ENCODE data around the gene GPAM.

Gene GPAM

GRCh38 chr10:112185959-112186358 lies 2.4 kb upstream of the GPAM start:
- no peaks in the 10 kb centered on the region for H3K36me3 ChIP-seq (ENCODE audit: control insufficient read depth in 1 of 2, insufficient read depth in 2 of 2, low read length in 2 of 2)
- H3K9ac ChIP-seq (ENCODE audit: low read depth in 1 of 2, low read length in 2 of 2): no peak overlapping the region
- H3K9me3 ChIP-seq (ENCODE audit: control insufficient read depth in 1 of 2, low read length in 2 of 2): peaks cover 0 to 1% of the 10 kb centered on the region in 2 donors
- peaks cover 11 to 17% of the 10 kb centered on the region in 2 donors for H3K4me1 ChIP-seq (ENCODE audit: control insufficient read depth in 1 of 2, insufficient read depth in 2 of 2, low read length in 2 of 2)
- H3K27me3 ChIP-seq (ENCODE audit: control insufficient read depth in 1 of 2, insufficient read depth in 2 of 2, low read length in 2 of 2): no peaks in the 10 kb centered on the region
- H3K27ac ChIP-seq (ENCODE audit: low read depth, low read length): no peak overlapping the region
- no peak overlapping the region for H3K4me3 ChIP-seq (ENCODE audit: low read depth in 1 of 2, low read length in 2 of 2)

- H3K4me1 ChIP-seq (ENCODE audit: control insufficient read depth in 1 of 2, insufficient read depth in 2 of 2, low read length in 2 of 2): peaks cover 11 to 17% of the 10 kb centered on the region in 2 donors
- no peak overlapping the region for H3K27ac ChIP-seq (ENCODE audit: low read depth, low read length)
- H3K27me3 ChIP-seq (ENCODE audit: control insufficient read depth in 1 of 2, insufficient read depth in 2 of 2, low read length in 2 of 2): no peaks in the 10 kb centered on the region
- H3K9ac ChIP-seq (ENCODE audit: low read depth in 1 of 2, low read length in 2 of 2): peak overlapping the region; percentile 77 to 80
- H3K9me3 ChIP-seq (ENCODE audit: control insufficient read depth in 1 of 2, low read length in 2 of 2): peaks cover 0 to 1% of the 10 kb centered on the region in 2 donors
- peaks cover 0 to 5% of the 10 kb centered on the region in 2 donors for H3K36me3 ChIP-seq (ENCODE audit: control insufficient read depth in 1 of 2, insufficient read depth in 2 of 2, low read length in 2 of 2)
- peak overlapping the region in 1 of 2 donors; percentile 87 for H3K4me3 ChIP-seq (ENCODE audit: low read depth in 1 of 2, low read length in 2 of 2)
These were observed 814 bp upstream of the GPAM start for GRCh38 chr10:112184379-112184778.

GRCh38 chr10:112184052-112184371 lies 447 bp upstream of the GPAM start:
- peak overlapping the region; percentile 26 for H3K27ac ChIP-seq (ENCODE audit: low read depth, low read length)

DNA sequence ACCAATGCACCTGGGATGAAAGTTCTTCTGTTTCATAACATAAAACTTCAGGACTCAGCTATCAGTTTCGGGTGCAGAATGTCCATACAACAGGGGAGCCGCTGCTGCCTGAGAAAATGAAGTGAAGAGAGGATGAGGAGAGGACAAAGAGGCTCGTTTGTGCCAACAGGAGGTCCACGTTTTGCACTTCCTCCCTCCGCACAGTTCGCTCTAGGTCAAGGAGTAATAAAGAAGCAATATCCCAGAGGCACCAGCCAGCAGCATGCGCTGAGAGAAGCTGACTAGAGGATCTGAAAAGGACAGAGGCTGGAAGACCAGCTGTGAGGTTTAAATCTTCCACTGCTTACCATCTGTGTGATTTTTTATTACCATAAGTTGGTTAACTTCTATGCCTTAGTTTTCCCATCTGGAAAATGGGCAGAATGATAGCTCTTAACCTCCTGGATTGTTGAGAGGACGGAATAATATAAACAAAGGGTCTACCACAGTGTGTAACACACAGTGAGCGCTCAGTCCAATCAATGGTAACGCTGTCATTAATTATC lies 709 bp downstream of the GPAM start:
- Histone ChIP-seq H3K27ac (ENCODE audit: low read depth, low read length) (no peak overlapping the region), H3K27me3 (ENCODE audit: control insufficient read depth in 1 of 2, insufficient read depth in 2 of 2, low read length in 2 of 2) (no peaks in the 10 kb centered on the region), H3K9ac (ENCODE audit: low read depth in 1 of 2, low read length in 2 of 2) (peak overlapping the region; percentile 77 to 80), H3K4me3 (ENCODE audit: low read depth in 1 of 2, low read length in 2 of 2) (peak overlapping the region; percentile 87 to 97), H3K4me1 (ENCODE audit: control insufficient read depth in 1 of 2, insufficient read depth in 2 of 2, low read length in 2 of 2) (peaks cover 11 to 17% of the 10 kb centered on the region in 2 donors), H3K9me3 (ENCODE audit: control insufficient read depth in 1 of 2, low read length in 2 of 2) (peaks cover 0 to 1% of the 10 kb centered on the region in 2 donors), H3K36me3 (ENCODE audit: control insufficient read depth in 1 of 2, insufficient read depth in 2 of 2, low read length in 2 of 2) (peaks cover 0 to 13% of the 10 kb centered on the region in 2 donors)

More at GRCh38 chr10:112184052-112184371, 447 bp upstream of the GPAM start:
- no peaks in the 10 kb centered on the region for H3K27me3 ChIP-seq (ENCODE audit: control insufficient read depth in 1 of 2, insufficient read depth in 2 of 2, low read length in 2 of 2)
- H3K9me3 ChIP-seq (ENCODE audit: control insufficient read depth in 1 of 2, low read length in 2 of 2): peaks cover 0 to 1% of the 10 kb centered on the region in 2 donors
- peak overlapping the region; percentile 77 to 80 for H3K9ac ChIP-seq (ENCODE audit: low read depth in 1 of 2, low read length in 2 of 2)
- peaks cover 0 to 7% of the 10 kb centered on the region in 2 donors for H3K36me3 ChIP-seq (ENCODE audit: control insufficient read depth in 1 of 2, insufficient read depth in 2 of 2, low read length in 2 of 2)
- peak overlapping the region; percentile 87 to 97 for H3K4me3 ChIP-seq (ENCODE audit: low read depth in 1 of 2, low read length in 2 of 2)
- H3K4me1 ChIP-seq (ENCODE audit: control insufficient read depth in 1 of 2, insufficient read depth in 2 of 2, low read length in 2 of 2): peaks cover 11 to 17% of the 10 kb centered on the region in 2 donors

DNA sequence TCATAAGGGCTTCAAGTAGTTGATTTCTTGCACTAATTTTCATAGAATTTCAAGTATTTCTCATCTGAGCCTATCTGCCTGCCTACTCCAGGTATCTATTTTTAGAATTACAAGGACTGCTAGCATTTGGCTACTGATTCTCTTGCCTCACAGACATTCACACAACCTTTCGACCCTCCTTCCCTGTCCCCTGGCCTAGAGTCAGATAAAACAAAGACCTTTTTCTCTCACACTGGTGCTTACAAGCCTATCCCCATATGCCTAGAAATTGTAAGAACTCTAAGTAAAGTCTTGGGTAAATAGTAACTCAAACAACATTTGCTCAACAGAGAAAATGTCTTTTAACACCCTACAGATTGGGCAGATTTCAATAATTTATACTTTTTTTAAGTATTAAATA lies 6.3 kb downstream of the GPAM start:
- Histone ChIP-seq H3K36me3 (ENCODE audit: control insufficient read depth in 1 of 2, insufficient read depth in 2 of 2, low read length in 2 of 2) (peaks cover 4 to 36% of the 10 kb centered on the region in 2 donors), H3K27me3 (ENCODE audit: control insufficient read depth in 1 of 2, insufficient read depth in 2 of 2, low read length in 2 of 2) (no peaks in the 10 kb centered on the region), H3K4me1 (ENCODE audit: control insufficient read depth in 1 of 2, insufficient read depth in 2 of 2, low read length in 2 of 2) (peaks cover 0 to 21% of the 10 kb centered on the region in 2 donors), H3K9me3 (ENCODE audit: control insufficient read depth in 1 of 2, low read length in 2 of 2) (no peaks in the 10 kb centered on the region), H3K4me3 (ENCODE audit: low read depth in 1 of 2, low read length in 2 of 2) (no peak overlapping the region), H3K9ac (ENCODE audit: low read depth in 1 of 2, low read length in 2 of 2) (no peak overlapping the region), H3K27ac (ENCODE audit: low read depth, low read length) (no peak overlapping the region)

- no peaks in the 10 kb centered on the region for H3K9me3 ChIP-seq (ENCODE audit: control insufficient read depth in 1 of 2, low read length in 2 of 2)
- H3K27ac ChIP-seq (ENCODE audit: low read depth, low read length): no peak overlapping the region
- peaks cover 4 to 40% of the 10 kb centered on the region in 2 donors for H3K36me3 ChIP-seq (ENCODE audit: control insufficient read depth in 1 of 2, insufficient read depth in 2 of 2, low read length in 2 of 2)
- no peaks in the 10 kb centered on the region for H3K27me3 ChIP-seq (ENCODE audit: control insufficient read depth in 1 of 2, insufficient read depth in 2 of 2, low read length in 2 of 2)
- peaks cover 0 to 21% of the 10 kb centered on the region in 2 donors for H3K4me1 ChIP-seq (ENCODE audit: control insufficient read depth in 1 of 2, insufficient read depth in 2 of 2, low read length in 2 of 2)
- no peak overlapping the region for H3K4me3 ChIP-seq (ENCODE audit: low read depth in 1 of 2, low read length in 2 of 2)
- H3K9ac ChIP-seq (ENCODE audit: low read depth in 1 of 2, low read length in 2 of 2): no peak overlapping the region
These were observed 7.0 kb downstream of the GPAM start for GRCh38 chr10:112176543-112176942.

GRCh38 chr10:112175409-112175808 lies 8.2 kb downstream of the GPAM start:
- no peak overlapping the region for H3K9ac ChIP-seq (ENCODE audit: low read depth in 1 of 2, low read length in 2 of 2)
- no peaks in the 10 kb centered on the region for H3K9me3 ChIP-seq (ENCODE audit: control insufficient read depth in 1 of 2, low read length in 2 of 2)
- H3K27ac ChIP-seq (ENCODE audit: low read depth, low read length): no peak overlapping the region
- no peak overlapping the region for H3K4me3 ChIP-seq (ENCODE audit: low read depth in 1 of 2, low read length in 2 of 2)
- peaks cover 0 to 24% of the 10 kb centered on the region in 2 donors for H3K4me1 ChIP-seq (ENCODE audit: control insufficient read depth in 1 of 2, insufficient read depth in 2 of 2, low read length in 2 of 2)
- H3K36me3 ChIP-seq (ENCODE audit: control insufficient read depth in 1 of 2, insufficient read depth in 2 of 2, low read length in 2 of 2): peaks cover 4 to 48% of the 10 kb centered on the region in 2 donors
- no peaks in the 10 kb centered on the region for H3K27me3 ChIP-seq (ENCODE audit: control insufficient read depth in 1 of 2, insufficient read depth in 2 of 2, low read length in 2 of 2)

- no peaks in the 10 kb centered on the region for H3K9me3 ChIP-seq (ENCODE audit: control insufficient read depth in 1 of 2, low read length in 2 of 2)
- no peak overlapping the region for H3K27ac ChIP-seq (ENCODE audit: low read depth, low read length)
- no peak overlapping the region for H3K4me3 ChIP-seq (ENCODE audit: low read depth in 1 of 2, low read length in 2 of 2)
- H3K27me3 ChIP-seq (ENCODE audit: control insufficient read depth in 1 of 2, insufficient read depth in 2 of 2, low read length in 2 of 2): no peaks in the 10 kb centered on the region
- H3K9ac ChIP-seq (ENCODE audit: low read depth in 1 of 2, low read length in 2 of 2): no peak overlapping the region
- peaks cover 0 to 24% of the 10 kb centered on the region in 2 donors for H3K4me1 ChIP-seq (ENCODE audit: control insufficient read depth in 1 of 2, insufficient read depth in 2 of 2, low read length in 2 of 2)
- H3K36me3 ChIP-seq (ENCODE audit: control insufficient read depth in 1 of 2, insufficient read depth in 2 of 2, low read length in 2 of 2): peaks cover 4 to 56% of the 10 kb centered on the region in 2 donors
These were observed 10.4 kb downstream of the GPAM start for GRCh38 chr10:112173206-112173605.

- no peak overlapping the region for H3K9ac ChIP-seq (ENCODE audit: low read depth in 1 of 2, low read length in 2 of 2)
- peaks cover 0 to 13% of the 10 kb centered on the region in 2 donors for H3K4me1 ChIP-seq (ENCODE audit: control insufficient read depth in 1 of 2, insufficient read depth in 2 of 2, low read length in 2 of 2)
- H3K9me3 ChIP-seq (ENCODE audit: control insufficient read depth in 1 of 2, low read length in 2 of 2): no peaks in the 10 kb centered on the region
- H3K36me3 ChIP-seq (ENCODE audit: control insufficient read depth in 1 of 2, insufficient read depth in 2 of 2, low read length in 2 of 2): peaks cover 19 to 81% of the 10 kb centered on the region in 2 donors
- H3K27ac ChIP-seq (ENCODE audit: low read depth, low read length): no peak overlapping the region
- H3K27me3 ChIP-seq (ENCODE audit: control insufficient read depth in 1 of 2, insufficient read depth in 2 of 2, low read length in 2 of 2): no peaks in the 10 kb centered on the region
- H3K4me3 ChIP-seq (ENCODE audit: low read depth in 1 of 2, low read length in 2 of 2): no peak overlapping the region
These were observed 14.8 kb downstream of the GPAM start for GRCh38 chr10:112168733-112169132.

GRCh38 chr10:112166800-112167199 lies 16.8 kb downstream of the GPAM start:
- Histone ChIP-seq H3K4me1 (ENCODE audit: control insufficient read depth in 1 of 2, insufficient read depth in 2 of 2, low read length in 2 of 2) (peaks cover 0 to 4% of the 10 kb centered on the region in 2 donors), H3K27me3 (ENCODE audit: control insufficient read depth in 1 of 2, insufficient read depth in 2 of 2, low read length in 2 of 2) (no peaks in the 10 kb centered on the region), H3K27ac (ENCODE audit: low read depth, low read length) (no peak overlapping the region), H3K9ac (ENCODE audit: low read depth in 1 of 2, low read length in 2 of 2) (no peak overlapping the region), H3K4me3 (ENCODE audit: low read depth in 1 of 2, low read length in 2 of 2) (no peak overlapping the region), H3K36me3 (ENCODE audit: control insufficient read depth in 1 of 2, insufficient read depth in 2 of 2, low read length in 2 of 2) (peaks cover 19 to 80% of the 10 kb centered on the region in 2 donors), H3K9me3 (ENCODE audit: control insufficient read depth in 1 of 2, low read length in 2 of 2) (no peaks in the 10 kb centered on the region)

All from duodenal mucosa (tissue), 2 donors.